ENCODE data around the gene PI4KB.

DNA sequence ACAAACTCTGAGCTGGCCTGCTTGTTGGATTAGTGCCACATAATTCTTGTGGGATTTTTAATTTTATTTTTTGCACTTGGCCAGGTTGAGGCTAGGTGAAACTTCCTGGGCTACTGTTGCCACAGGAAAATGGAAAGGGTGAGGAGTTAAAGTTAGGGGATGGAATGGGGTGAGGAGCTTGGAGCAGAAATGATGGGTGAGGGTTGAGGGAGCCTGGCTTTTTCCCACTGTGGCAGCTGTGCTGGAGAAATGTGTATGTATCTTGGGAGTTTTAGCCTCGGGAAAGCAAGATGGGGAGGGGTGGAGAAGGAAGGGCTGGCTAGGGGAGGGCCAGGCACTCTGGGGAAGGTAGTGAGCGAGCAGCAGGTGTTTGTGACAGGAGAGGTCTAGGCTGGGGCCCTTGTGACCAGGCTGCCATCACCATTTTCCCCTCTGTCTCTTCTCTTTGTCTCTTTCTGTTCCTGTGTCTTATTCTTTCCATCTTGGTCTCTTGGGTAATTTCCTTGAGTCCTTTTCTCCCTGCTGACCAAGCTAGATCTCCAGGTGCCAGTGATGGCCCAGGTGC lies 43.1 kb downstream of the PI4KB start:
- TF ChIP-seq POLR2A (IDR thresholded peaks at IDR 0.05) = no peak
- TF ChIP-seq, protein P1, sequence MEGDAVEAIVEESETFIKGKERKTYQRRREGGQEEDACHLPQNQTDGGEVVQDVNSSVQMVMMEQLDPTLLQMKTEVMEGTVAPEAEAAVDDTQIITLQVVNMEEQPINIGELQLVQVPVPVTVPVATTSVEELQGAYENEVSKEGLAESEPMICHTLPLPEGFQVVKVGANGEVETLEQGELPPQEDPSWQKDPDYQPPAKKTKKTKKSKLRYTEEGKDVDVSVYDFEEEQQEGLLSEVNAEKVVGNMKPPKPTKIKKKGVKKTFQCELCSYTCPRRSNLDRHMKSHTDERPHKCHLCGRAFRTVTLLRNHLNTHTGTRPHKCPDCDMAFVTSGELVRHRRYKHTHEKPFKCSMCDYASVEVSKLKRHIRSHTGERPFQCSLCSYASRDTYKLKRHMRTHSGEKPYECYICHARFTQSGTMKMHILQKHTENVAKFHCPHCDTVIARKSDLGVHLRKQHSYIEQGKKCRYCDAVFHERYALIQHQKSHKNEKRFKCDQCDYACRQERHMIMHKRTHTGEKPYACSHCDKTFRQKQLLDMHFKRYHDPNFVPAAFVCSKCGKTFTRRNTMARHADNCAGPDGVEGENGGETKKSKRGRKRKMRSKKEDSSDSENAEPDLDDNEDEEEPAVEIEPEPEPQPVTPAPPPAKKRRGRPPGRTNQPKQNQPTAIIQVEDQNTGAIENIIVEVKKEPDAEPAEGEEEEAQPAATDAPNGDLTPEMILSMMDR (IDR thresholded peaks at IDR 0.05) = no peak
